Stimulated activated CD8-positive, alpha-beta memory T cell treated with anti-CD3 and anti-CD28 coated beads, Interleukin-12 subunit alpha, Interleukin-12 subunit beta, amount 100 ng/mL, for 24 hours (primary cell): ENCODE results near the gene MT4.
A peak's percentile ranks its signal among the peaks of the same experiment; 100 is the strongest.
"Not testable (repeated sequence)": the region's sequence is repeated elsewhere in the genome, so short reads cannot be mapped to it uniquely, and the experiment has no call there.

Experiments used
- DNase-seq: peaks from one replicate; pipeline ENCODE4 v3.0.0-alpha.2; 2020; ENCODE audit errors: extremely low read depth

The MT4 gene

DNA sequence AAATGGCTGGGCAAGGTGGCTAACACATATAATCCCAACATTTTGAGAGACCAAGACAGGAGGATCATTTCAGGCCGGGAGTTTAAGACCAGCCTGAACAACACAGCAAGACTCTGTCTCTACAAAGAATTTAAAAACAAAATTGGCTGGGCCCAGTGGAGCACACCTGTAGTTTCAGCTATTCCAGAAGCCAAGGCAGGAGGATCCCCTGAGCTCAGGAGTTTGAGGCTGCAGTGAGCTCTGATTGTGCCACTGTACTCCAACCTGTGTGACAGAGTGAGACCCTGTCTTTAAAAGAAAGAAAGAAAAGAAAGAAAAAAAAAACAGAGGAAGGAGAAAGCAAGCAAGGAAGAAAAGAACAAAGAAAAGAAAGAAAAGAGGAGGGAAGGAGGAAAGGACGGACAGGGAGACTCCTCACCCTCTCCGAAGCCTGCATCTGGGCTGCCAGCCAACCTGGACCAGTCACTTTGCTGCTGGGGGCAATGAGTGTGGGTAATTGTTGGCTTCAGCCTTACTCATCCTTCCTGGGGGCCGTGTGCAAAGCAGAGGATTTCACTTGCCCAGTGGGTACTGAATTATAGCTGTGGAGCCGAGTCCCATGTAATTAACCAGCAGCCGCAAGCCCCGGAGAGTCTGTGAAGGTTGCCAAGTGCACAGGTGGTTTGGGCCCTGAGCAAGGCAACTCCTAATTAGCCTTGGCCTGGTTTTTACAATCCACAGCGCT is 6.7 kb upstream of the MT4 start:
- DNase-seq = no peak

DNA sequence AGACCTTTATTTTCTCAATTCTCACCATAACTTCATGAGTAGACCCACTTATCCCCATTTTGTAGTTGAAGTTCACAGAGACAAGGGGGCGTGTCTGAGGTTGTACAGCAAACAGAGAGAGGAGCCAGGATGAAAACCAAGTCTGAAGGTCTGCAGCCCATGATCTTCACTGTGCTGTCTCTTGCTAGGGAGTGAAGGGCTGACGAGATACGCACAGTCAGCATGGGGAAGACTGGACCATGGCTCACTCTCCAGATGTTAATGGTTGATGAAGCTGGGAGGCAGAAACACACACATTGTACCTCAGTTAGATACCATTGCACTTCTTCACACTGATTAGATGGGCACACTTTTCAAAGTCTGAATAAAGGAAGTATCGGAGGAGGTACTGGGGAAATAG is 5.8 kb upstream of the MT4 start:
- DNase-seq = no peak

DNA sequence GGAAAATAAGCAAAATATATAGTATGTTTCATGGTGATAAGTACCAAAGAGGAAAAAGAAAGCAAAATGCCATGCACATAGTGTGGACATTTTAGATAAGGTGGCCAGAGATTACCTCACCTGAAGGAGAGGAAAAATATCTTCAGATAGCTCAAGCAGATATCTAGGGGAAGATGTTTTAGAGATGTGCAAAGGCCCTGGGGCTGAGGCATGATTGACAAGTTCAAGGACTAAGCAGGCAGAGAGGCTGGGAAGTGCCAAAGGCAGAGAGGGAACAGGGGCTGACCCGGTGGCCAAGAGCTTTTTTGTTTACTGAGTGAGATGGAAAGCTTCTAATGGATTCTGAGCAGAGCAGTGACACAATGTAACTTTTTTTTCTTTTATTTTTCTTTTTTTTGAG is 4.4 kb upstream of the MT4 start:
- no peak for DNase-seq

DNA sequence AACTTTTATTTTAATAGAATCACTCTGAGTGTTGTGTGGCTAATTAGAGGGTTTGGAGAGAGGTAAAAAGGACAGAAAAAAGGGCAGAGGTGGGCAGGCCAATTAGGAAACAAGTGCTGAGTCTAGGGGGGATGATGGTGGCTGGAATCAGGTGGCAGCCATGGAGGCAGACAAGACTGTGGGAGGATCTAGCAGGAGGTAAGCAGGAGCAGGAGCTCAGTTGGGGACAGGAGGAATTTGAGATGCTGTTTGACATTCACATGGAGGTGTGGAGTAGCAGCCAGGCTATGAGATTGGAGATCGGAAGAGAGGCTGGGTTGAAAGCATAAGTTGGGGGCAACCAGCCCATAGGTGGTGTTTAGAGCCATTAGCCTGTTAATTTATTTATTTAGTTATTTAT is 3.7 kb upstream of the MT4 start:
- no peak for DNase-seq

DNA sequence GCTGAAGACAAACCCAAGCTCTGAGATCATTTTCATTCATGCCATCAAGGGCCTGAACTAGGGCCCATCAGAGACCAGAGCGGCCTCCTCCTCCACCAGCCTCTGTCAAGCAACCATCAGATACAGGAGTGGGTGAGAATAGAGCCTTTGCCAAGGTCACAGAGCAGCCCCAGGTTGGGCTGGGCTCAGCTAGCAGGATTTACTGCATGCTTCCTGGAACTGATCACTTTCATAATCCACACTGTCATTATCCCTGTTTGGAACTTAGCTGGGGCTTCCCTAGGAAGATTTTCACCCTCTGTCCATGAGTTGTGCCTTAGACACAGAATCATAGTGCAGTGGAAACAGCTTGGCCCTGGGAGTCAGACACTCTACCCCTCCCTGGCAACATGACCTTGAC is 5.1 kb downstream of the MT4 start:
- no peak for DNase-seq

DNA sequence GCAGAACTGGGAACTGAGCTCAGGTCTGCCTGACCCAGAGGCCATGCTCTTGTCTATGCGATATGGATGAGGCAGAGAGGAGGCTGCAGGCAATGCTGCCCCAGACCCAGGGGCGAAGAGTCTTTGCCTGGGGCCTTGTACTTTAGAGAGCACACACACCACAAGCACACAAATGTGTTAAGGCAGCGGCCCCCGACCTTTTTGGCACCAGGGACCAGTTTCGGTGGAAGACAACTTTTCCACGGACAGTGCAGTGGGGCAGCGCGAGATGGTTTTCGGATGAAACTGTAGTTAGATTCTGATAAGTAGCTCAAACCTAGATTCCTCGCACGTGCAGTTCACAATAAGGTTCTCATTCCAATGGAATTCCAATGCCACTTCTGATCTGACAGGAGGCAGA is 6.7 kb downstream of the MT4 start:
- DNase-seq = no peak

DNA sequence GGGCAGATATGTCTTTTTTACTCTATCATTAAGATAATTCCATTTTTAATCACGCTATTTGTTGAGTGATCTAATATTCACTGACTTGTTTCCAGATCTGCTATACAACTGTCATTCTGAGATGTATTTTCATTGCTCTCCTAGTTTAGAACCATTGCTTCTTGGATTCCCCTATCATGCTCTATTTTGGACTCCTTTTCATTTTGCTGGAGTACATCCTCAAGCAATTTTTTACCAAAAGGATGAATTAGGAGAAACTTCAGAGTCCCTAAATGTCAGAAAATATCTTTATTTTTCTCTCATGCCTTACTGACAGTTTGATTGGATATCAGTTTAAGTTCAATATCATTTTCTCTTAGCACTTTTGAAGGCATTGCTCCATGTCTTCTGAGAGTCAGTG is 9.8 kb downstream of the MT4 start:
- no peak for DNase-seq

DNA sequence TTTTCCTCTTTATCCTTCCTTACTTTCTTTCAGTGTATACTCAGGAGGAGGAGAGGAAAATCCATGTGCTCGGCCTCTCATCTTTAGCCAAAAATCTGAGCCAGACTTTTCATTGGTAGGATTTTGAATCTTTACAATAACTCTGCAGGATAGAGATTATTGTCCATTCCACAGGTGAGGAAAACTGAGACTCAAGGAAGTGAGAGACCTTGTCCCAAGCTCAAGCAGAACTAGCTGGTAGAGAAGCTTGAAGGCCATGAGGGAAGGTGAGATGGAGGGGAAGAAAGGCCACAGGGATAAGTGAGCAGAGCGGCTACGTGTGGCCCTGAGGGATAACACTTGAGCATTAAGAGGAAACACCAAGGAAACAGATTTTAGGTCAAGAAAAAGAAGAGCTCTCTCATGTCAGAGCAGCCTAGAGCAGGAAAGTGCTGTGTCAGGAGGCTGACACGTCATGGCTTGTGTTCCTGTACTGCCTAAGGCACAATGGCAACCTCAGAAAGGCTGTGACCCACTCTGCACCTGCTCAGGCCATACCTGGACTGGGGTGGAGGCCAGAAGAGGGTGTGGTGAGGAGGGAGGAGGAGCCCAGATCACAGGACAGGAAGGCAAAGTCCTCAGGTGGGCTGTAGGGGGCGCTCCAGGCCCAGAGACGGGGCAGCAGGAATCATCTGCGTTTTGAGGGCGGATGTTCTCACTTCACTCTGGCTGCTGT is 11.9 kb downstream of the MT4 start:
- peak; percentile 68 for DNase-seq

DNA sequence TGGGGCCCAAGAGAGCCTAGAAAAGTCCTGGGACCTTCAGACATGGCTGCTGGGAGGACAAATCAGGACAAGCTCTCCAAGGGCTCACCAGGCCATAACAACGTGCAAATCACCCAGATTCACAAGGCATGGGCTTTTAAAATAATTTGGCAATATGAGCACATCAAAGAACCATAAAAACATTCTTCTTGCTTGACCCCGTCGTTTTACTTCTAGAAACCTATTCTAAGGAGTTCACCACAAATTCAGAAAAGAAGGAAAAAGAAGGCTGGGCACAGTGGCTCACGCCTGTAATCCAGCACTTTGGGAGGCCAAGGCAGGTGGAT is 12.4 kb downstream of the MT4 start:
- DNase-seq = no peak

DNA sequence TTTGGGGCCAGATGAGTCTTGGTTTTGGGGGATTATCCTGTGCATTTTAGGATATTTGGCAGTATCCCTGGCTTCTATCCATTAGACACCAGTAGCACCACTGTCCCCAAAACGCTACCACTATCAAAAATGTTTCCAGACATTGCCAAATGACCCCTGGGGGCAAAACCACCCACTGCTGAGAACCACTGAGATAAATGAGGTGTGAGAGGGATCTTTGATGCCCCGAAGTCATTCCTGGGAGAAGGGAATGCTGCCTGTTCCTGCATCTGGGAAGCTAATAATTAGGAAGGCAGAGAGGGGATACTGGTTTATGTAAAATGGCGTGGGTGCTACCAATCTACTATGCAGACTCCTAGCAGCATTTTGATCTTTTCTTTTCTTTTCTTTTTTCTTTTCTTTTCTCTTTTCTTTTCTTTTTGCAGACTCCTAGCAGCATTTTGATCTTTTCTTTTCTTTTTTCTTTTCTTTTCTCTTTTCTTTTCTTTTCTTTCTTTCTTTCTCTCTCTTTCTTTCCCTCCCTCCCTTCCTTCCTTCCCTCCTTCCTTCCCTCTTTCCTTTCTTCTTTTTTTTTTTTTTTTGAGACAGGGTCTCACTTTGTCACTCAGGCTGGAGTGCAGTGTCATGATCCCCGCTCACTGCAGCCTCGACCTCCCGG is 15.6 kb downstream of the MT4 start:
- DNase-seq = no peak

DNA sequence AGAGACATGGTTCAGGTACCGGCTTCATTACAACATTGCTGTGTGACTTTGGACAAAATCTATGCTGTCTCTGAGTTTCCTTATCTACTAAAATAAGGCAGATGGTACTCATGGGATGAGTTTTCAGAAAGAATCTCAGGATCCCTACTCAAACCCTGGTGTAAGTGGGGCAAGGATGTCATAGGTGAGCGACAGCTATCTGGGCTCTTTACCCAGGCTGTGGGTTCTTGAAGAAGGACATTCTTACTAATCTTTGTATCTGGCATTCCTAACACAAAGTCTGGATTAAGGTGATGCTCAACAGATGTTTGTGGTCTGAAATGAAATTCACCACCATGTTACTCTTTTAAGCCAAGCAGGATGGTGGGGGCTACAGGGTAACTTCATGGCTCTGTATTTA is 18.0 kb downstream of the MT4 start:
- not testable (repeated sequence) for DNase-seq

DNA sequence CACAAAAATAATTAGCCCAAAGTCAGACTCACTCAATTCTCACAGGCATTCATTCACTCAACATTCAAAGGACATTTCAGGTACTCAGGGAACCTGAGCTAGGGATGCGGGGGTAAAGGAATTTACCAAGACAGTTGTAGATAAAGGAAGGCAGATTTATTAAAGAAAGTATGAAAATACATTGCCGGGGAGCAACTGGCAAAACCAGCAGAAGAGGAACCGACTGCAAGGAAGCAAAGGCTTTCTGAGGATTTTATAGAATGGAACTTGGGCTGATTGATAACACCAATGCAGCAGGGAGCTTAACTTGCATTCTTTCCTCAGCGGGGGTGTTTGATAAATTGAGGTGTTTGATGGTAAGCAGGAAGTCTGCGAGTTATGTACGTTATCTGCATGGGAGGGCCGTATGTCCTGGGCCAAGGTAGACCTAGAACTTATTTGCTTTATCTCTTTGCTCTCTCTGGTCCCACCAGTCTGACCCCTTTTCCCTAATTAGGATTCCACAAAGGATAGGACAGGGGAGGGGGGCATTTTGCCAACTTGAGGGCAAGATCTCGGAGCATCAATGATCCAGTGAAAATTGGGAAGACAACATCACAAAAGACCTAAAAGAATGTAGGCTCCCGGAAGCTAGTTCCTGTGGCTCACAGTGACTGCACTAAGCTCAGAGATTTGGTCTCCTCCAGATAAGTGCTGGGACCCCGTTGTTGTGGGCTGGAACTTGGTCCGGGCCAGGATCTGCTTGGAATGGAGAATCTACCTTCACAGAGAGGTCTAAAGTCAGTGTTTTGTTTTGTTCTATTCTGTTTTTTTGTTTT is 18.7 kb downstream of the MT4 start:
- no peak for DNase-seq

DNA sequence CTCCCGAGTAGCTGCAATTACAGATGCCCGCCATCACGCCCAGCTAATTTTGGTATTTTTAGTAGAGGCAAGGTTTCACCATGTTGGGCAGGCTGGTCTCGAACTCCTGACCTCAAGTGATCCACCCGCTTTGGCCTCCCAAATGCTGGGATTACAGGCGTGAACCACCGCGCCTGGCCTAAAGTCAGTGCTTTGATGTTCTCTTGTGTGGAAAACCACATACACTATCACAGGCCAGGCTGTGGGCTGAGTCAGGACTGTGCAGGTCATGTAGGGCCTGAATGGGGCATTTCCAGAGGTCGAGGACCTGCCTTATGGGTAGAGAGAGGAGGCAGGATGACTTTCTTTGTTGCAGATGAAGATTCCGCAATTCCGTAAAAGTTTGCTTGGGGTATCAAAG is 19.4 kb downstream of the MT4 start:
- no peak for DNase-seq

DNA sequence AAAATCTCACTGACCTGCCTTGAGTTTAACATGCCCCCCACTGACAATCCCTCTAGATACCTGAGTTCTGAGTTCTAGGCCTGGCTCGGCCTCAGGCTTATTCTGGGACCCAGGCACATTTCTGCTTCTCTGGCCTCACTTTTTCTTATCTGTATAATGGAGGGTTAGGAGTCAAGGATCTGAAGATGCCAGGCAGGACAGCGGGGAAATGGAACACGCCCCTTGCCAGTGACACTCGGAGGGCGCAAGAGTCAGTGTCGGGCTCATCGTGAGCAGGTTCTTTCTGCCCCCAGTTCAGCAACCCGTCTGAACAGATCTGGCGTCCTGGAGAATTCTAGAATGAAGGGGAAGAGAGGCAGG is 23.9 kb downstream of the MT4 start:
- no peak for DNase-seq

DNA sequence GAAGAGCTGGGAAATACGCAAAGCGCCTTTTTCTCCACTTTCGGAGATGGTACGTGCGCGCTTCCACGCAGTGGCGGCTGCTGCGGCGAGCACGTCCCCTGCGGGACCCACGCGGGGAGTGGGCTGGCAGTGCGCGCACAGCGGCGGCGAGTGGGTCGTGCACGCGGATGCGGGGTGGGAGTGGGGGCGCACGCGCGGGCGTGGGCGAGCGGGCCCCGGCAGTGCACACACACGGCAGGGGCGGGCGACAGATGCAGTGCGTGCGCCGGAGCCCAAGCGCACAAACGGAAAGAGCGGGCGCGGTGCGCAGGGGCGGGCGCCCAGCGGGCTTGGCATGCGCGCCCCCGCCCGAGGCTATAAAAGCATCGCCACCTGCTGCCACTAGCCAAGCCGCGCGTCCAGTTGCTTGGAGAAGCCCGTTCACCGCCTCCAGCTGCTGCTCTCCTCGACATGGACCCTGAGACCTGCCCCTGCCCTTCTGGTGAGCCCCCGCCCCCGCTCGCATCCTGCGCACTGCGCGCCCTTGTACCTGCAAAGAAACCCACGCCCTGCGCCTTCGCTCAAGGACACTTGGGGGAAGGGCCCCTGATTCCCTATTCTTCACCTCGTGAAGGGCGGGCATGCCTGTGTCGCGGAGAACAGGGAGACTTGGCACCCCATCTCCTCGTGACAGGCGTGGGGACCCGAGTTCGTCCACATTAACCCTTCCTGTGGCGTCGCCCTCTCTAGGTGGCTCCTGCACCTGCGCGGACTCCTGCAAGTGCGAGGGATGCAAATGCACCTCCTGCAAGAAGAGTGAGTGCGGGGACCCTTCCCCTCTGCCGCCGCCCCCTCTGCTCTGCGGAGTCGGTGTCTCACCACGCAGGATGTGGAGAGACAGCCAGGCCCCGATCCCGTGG is 24.5 kb downstream of the MT4 start, which contains the start of gene MT3:
TSS of gene MT3 (plus strand) at position 388 of the 899 bp plus-strand sequence. CDS start at position 451, 63 bp downstream.
- DNase-seq = no peak

DNA sequence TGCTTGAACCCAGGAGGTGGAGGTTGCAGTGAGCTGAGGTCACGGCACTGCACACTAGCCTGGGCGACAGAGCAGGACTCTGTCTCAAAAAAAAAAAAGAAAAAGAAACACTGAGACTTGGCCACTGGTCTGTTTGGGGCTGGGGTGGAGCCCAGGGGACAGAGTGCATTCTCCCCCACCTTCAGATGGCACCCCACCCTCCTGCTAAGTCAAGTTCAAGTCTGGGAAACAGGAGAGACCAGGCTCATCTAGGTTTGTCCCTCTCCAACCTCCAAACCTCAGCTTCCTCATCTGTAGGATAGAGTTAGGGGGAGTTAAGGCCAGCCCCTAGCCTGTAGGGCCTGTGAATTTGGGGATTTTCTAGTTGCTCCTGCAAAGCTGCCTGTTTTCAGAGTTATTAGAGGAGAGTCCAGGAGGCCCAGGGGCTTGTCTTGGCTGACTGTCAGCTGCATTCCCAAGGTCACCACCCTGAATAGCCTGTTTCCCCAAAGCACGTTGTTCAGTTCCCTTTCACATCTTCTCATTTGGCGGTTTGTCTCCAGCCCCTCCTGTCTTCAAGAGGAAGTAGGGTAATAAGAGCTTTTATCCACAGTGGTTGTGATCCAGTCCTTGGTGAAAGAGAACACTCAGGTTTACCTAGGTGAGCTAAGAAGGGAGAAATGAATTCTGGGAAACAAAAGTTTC is 26.6 kb downstream of the MT4 start:
- no peak for DNase-seq

DNA sequence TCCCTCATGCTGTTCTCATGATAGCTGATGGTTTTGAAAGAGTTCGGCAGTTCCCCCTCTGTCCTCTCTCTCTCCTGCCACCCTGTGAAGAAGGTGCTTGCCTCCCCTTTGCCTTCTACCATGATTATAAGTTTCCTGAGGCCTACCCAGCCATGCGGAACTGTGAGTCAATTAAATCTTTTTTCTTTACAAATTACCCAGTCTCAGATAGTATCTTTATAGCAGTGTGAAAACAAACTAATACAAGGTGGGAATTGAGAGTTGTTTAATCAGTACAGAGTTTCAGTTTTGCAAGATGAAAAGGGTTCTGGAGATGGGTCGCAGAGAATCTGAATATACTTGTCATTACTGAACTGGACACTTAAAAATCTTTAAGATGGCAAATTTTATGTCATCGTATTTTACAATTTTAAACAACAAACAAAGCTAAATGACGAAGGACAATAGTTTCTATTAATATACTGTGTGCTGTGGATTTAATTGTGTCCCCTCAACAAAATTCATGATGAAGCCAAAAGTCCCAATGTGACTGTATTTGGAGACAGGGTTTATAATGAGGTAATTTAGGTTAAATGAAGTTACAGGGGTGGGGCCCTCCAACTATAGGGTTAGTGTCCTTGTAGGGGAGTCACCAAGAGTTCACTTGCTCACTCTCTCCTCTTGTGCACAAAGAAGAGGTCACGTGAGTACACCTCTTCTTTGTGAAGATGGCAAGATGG is 28.9 kb downstream of the MT4 start:
- no peak for DNase-seq

DNA sequence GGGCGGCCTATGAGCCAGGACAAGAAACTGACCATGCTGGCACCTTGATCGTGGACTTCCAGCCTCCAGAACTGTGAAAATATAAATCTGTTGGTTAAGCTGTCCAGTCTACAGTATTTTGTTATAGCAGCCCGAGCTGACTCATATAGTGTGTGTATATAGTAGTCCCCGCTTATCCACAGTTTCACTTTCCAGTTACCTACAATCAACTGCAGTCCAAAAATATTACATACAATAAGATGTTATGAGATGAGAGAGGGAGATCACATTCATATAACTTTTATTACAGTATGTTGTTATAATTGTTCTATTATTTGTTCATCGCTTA is 29.4 kb downstream of the MT4 start:
- no peak for DNase-seq

DNA sequence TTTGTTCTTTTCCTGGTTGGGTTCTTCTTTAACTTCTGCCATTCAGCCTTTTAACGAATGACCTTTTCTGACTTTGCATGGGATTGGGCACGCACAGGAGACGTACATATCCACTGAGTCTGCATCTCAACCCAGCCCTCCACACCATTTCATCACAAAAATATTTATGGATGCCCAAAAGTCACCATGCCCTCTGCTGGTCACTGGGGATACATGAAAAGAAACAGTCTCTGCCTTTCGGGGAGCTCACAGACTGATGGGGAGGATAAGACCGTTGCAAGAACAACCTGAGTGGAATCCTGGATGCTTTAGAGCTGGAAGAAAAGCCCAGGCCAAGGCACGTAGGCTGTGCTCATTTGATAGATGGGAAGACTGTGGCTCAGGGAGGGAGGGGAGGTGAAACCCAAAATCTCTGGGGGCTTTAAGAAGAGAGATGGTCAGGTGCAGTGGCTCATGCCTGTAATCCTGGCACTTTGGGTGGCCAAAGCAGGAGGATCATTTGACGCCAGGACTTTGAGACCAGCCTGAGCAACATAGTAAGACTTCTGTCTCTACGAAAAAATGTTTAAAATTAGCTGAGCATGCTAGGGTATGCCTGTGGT is 35.6 kb downstream of the MT4 start:
- no peak for DNase-seq

DNA sequence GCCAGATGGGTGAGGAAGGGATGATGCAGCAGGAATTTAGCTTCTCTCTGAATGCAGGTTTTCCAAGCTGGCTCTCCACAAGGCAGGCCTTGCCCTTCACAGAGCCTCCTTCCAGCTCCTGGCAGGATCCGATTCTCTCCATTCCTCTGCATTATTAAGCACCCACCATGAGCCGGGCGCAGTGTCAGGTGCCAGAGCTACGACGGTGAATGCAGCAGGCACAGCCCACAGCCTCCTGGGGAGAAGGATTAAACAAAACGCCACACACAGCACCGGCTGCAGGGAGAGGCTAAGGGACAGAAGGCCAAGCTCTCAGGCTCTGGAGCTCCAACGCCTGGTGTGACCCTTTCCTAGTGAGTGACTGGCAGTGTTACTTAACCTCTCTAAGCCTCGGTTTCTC is 36.5 kb downstream of the MT4 start:
- DNase-seq = no peak
